H1 (cell line): ENCODE results near the gene PRR3. TPM values are rescaled to one million over a fixed set of nuclear protein-coding genes. Genes with fewer than 3 reads are reported as not detected.

Source experiments
- POLR2A ChIP-seq, 2 experiments: IDR thresholded peaks; 1 replicate in 1 of 2; 2 replicates in 1 of 2; pipeline ENCODE4 v1.6.1; 2011; ENCODE audit warnings: low read depth in 2 of 2, low read length in 2 of 2, mild to moderate bottlenecking in 2 of 2; ENCODE audit errors: control extremely low read depth in 1 of 2
- SIX5 ChIP-seq: IDR thresholded peaks from 2 replicates; pipeline ENCODE4 v1.6.1; 2011; ENCODE audit warnings: mild to moderate bottlenecking, low read depth, low read length
- polyA plus RNA-seq, 7 experiments: library from polyadenylated mRNA; depleted of rRNA in 3 of 7; stranded (reverse) in 5 of 7; unstranded in 2 of 7; fragments of >200 nt in 5 of 7; fragments of 200-250 nt in 2 of 7; gene quantifications; 1 replicate in 5 of 7; 2 replicates in 1 of 7; 4 replicates in 1 of 7; pipeline versions ENCODE4 v1.2.1 to v1.2.3, GENCODE V29; 2011 to 2013; ENCODE audit warnings: missing spikeins in 2 of 7, mixed read lengths in 2 of 7
- total RNA-seq: library from RNA; stranded (reverse); fragmentation: NEBNext Ultra II Directional; extraction: Animal tissue kit (Norgen Biotek cat#: 25700); gene quantifications from 2 replicates; pipeline ENCODE4 v1.2.1, GENCODE V29; 2021

Gene PRR3
- total and polyA plus RNA-seq, 2 of the 8 experiments (the other 6 are each of a cell fraction or from before 2014, with no cell fraction given) = 10.5 to 24.2 TPM

DNA sequence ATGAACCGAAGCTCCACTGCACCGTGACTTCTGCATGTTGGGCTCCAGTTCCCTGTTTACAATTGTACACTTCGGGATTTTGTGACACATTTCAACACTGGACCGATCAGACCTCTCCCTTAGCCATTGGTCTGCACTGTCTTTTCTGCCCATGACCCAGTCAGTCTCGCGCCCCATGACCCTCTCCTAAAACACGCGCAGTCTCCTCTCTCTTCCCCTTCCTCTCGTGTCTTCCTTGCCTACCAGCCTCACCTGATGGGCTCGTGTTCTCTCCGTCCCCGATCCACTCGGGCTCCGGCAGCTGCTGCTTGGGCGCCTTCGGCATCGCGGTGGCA is 13.6 kb downstream of the PRR3 start (continued):
- TF ChIP-seq SIX5 (no peak), POLR2A (IDR thresholded peaks at IDR 0.05; ENCODE audit: control extremely low read depth in 1 of 2, low read depth in 2 of 2, low read length in 2 of 2) (no peak)
